PFSK-1 (cell line): Measurements from ENCODE around the gene S100A5.

ENCODE experiments used
- FOXP2 ChIP-seq: optimal IDR thresholded peaks from 2 replicates; pipeline ENCODE3; 2011; ENCODE audit warnings: borderline replicate concordance, control low read depth, inconsistent platforms; ENCODE audit not compliant: insufficient read depth; ENCODE audit errors: extremely low read length, extremely low read depth
- POLR2AphosphoS5 ChIP-seq: IDR thresholded peaks from 2 replicates; pipeline ENCODE4 v1.6.1; 2012; ENCODE audit warnings: low read depth, mild to moderate bottlenecking, control low read depth, low read length, moderate library complexity
- SIN3A ChIP-seq: IDR thresholded peaks from 2 replicates; pipeline ENCODE4 v1.6.1; 2012; ENCODE audit warnings: mild to moderate bottlenecking, low read length, moderate library complexity, borderline replicate concordance; ENCODE audit not compliant: insufficient read depth
- TAF1 ChIP-seq: IDR thresholded peaks from 2 replicates; pipeline ENCODE4 v1.6.1; 2012; ENCODE audit warnings: low read length, control low read depth, borderline replicate concordance; ENCODE audit not compliant: insufficient read depth
- TF ChIP-seq, protein P1 (sequence below), 2 experiments: IDR thresholded peaks; 2 replicates each; pipeline versions ENCODE4 v1.6.1 to v1.8.0; 2011 to 2012; ENCODE audit warnings: low read depth in 2 of 2, low read length in 2 of 2, control low read depth in 1 of 2, inconsistent platforms in 1 of 2, mild to moderate bottlenecking in 1 of 2, moderate library complexity in 1 of 2; ENCODE audit not compliant: insufficient read depth in 1 of 2

S100A5 gene

DNA sequence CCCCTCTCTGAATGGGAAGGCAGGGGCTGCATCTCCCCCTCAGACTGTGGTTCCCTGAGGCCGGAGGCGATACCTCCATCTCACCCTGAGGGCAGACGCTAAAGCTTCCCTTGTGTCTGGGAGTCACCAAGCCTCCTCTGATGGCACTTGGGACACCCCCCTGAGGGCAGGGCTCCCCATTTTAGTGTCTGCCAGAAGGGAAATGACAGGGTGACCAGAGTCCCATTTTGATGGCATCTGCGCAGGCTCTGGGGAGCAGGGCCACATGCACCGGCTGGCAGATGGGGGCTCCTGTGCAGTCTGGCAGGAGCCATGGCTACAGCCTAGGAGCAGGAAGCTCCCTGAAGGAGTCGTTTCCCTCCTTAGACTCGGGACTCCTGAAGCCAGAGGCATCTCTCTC lies 23.3 kb upstream of the S100A5 start:
- TF ChIP-seq, protein P1, sequence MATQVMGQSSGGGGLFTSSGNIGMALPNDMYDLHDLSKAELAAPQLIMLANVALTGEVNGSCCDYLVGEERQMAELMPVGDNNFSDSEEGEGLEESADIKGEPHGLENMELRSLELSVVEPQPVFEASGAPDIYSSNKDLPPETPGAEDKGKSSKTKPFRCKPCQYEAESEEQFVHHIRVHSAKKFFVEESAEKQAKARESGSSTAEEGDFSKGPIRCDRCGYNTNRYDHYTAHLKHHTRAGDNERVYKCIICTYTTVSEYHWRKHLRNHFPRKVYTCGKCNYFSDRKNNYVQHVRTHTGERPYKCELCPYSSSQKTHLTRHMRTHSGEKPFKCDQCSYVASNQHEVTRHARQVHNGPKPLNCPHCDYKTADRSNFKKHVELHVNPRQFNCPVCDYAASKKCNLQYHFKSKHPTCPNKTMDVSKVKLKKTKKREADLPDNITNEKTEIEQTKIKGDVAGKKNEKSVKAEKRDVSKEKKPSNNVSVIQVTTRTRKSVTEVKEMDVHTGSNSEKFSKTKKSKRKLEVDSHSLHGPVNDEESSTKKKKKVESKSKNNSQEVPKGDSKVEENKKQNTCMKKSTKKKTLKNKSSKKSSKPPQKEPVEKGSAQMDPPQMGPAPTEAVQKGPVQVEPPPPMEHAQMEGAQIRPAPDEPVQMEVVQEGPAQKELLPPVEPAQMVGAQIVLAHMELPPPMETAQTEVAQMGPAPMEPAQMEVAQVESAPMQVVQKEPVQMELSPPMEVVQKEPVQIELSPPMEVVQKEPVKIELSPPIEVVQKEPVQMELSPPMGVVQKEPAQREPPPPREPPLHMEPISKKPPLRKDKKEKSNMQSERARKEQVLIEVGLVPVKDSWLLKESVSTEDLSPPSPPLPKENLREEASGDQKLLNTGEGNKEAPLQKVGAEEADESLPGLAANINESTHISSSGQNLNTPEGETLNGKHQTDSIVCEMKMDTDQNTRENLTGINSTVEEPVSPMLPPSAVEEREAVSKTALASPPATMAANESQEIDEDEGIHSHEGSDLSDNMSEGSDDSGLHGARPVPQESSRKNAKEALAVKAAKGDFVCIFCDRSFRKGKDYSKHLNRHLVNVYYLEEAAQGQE (IDR thresholded peaks at IDR 0.05; ENCODE audit: insufficient read depth in 1 of 2, low read depth in 2 of 2, low read length in 2 of 2), result no peak
- no peak for TF ChIP-seq POLR2AphosphoS5
- TF ChIP-seq TAF1, result no peak
- TF ChIP-seq SIN3A, result no peak
- no peak for TF ChIP-seq FOXP2

DNA sequence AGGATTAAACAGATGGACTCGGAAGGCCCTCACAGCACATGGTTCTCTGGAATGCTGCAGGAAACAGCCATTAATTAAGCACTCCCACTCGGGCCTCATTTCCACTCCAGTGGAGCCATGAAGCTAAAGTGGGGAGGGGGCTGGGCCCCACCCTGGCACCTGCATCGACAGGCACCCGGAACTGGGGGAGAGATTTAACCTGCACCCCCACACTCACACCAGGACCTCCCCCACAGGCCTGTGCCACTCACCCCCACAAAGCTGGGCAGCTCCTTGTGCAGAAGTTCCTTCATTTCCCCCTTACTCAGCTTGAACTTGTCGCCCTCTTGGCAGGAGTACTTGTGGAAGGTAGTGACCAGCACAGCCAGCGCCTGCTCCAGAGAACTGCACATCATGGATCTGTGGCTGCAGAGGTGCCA lies 22.8 kb upstream of the S100A5 start:
- no peak for TF ChIP-seq FOXP2
- TF ChIP-seq, protein P1 (IDR thresholded peaks at IDR 0.05; ENCODE audit: insufficient read depth in 1 of 2, low read depth in 2 of 2, low read length in 2 of 2), result no peak
- TF ChIP-seq TAF1, result no peak
- TF ChIP-seq SIN3A, result no peak
- no peak for TF ChIP-seq POLR2AphosphoS5

DNA sequence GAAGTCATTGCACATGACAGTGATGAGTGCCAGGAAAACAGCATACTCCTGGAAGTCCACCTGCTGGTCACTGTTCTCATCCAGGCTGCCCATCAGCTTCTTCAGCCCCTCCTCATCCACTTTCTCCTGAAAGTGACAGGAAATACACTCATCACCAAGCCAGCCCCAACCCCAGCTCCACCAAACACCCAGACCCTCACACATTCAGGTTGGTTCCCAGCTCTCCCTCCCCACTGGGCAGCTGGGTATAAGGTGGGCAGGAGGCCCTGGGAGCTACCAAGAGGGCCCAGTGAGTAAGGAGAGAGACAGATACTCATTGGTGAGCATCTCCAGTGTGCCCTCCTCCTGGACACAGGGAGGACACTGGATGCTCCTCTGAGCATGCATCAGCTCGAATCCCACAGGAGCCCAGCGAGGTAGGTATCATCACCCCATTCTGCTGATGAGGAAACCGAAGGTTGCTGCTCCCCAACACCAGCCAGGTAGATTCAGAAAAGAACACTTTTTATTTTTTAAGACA lies 20.8 kb upstream of the S100A5 start:
- TF ChIP-seq, protein P1 (IDR thresholded peaks at IDR 0.05; ENCODE audit: insufficient read depth in 1 of 2, low read depth in 2 of 2, low read length in 2 of 2), result no peak
- no peak for TF ChIP-seq FOXP2
- TF ChIP-seq POLR2AphosphoS5, result no peak
- no peak for TF ChIP-seq SIN3A
- TF ChIP-seq TAF1, result no peak

DNA sequence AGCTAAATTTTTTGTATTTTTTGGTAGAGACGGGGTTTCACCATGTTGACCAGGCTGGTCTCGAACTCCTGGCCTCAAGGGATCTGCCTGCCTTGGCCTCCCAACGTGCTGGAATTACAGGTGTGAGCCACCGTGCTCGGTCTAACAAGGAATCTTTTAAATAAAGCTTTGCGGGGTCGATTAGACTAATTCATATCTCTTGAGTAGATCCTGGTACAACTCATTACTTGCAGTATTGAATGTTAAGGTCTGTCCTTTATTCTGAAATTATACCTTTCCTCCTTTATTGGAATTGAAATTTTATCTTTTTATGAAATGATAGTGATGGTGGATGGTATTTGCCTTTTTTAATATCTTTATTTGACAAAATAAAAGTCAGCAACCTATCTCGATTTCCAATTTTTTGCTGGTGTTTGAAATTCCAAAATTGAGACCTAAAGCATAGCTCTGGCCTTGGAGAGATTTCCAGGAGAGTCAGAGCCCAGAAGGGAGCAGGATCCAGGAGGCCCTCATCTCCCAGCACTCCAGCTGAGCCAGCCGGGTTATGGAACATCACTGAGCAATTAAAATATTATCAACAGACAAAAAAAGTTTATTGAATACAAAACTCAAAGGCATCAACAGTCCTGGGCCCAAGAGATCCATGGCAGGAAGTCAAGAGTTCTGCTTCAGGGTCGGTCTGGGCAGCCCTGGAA lies 20.2 kb upstream of the S100A5 start:
- TF ChIP-seq, protein P1 (IDR thresholded peaks at IDR 0.05; ENCODE audit: insufficient read depth in 1 of 2, low read depth in 2 of 2, low read length in 2 of 2), result no peak
- TF ChIP-seq POLR2AphosphoS5 (no peak), SIN3A (no peak), FOXP2 (no peak), TAF1 (no peak)
